Activated B cell treated with CpG ODN at 0.5 μM for 24 hours (primary cell): ENCODE results near the gene CCR9. TPM values are rescaled to one million over a fixed set of nuclear protein-coding genes. Genes with fewer than 3 reads are reported as not detected.

ENCODE experiments used
- ATAC-seq: fragments of 200-7000 bp; cut with Tn5 transposase; one replicate; pipeline ENCODE4 v1.10.0; 2021; ENCODE audit warnings: low read depth, mild to moderate bottlenecking, moderate library complexity
- CTCF ChIA-PET: fragments of 350-600 bp; sonication (Branson Sonifier 250); formaldehyde crosslinking; loops from one replicate; lab custom pipeline; 2021; ENCODE audit warnings: antibody characterized with exemption; lab: Charles Lee
- POLR2A ChIA-PET: fragments of 350-600 bp; sonication (Branson Sonifier 250); formaldehyde crosslinking; loops from one replicate; lab custom pipeline; 2021; ENCODE audit warnings: antibody characterized with exemption; lab: Charles Lee
- DNase-seq: peaks from one replicate; pipeline ENCODE4 v3.0.0; 2022
- H3K27ac Mint-ChIP-seq: one replicate; pipeline ENCODE4 v1.8.0; 2020; ENCODE audit warnings: mixed read lengths
- H3K27me3 Mint-ChIP-seq: one replicate; pipeline ENCODE4 v1.8.0; 2021; ENCODE audit warnings: mixed read lengths
- H3K36me3 Mint-ChIP-seq: one replicate; pipeline ENCODE4 v1.8.0; 2021; ENCODE audit warnings: low read depth, mixed read lengths
- H3K4me1 Mint-ChIP-seq: one replicate; pipeline ENCODE4 v1.8.0; 2021; ENCODE audit warnings: mixed read lengths
- H3K4me3 Mint-ChIP-seq: one replicate; pipeline ENCODE4 v1.8.0; 2020; ENCODE audit warnings: mild to moderate bottlenecking, mixed read lengths
- H3K9me3 Mint-ChIP-seq: one replicate; pipeline ENCODE4 v1.8.0; 2020; ENCODE audit warnings: mixed read lengths
- intact Hi-C: fragments of 100-400 bp; cut with micrococcal nuclease; formaldehyde crosslinking; loops from one replicate; pipeline ENCODE4 v1.15.1; 2024
- total RNA-seq: library from RNA; stranded (reverse); gene quantifications from 2 replicates; pipeline ENCODE4 v1.2.3, GENCODE V29; 2022
- TF ChIP-seq, protein P1 (sequence below): fragments of 200-600 bp; IDR thresholded peaks from one replicate; pipeline ENCODE4 v1.8.0; 2022; ENCODE audit warnings: antibody characterized with exemption, mild to moderate bottlenecking

Gene CCR9
- total RNA-seq, 1 donor from 2014 or later, result 0.84 TPM

- Mint-ChIP-seq H3K4me1 (peaks cover 47% of the 10 kb centered on the region), H3K27ac (no peak overlapping the region), H3K9me3 (no peaks in the 10 kb centered on the region), H3K27me3 (peaks cover 3% of the 10 kb centered on the region), H3K4me3 (no peak overlapping the region), H3K36me3 (no peaks in the 10 kb centered on the region)
- ChIA-PET CTCF (interaction anchor here (1.4 kb wide), 1 partner anchor 44 kb away, joined by 3 read pairs; no protein-coding TSS in a partner anchor), POLR2A (no interaction called here)
- intact Hi-C loops, result no loop called here
- TF ChIP-seq, protein P1, sequence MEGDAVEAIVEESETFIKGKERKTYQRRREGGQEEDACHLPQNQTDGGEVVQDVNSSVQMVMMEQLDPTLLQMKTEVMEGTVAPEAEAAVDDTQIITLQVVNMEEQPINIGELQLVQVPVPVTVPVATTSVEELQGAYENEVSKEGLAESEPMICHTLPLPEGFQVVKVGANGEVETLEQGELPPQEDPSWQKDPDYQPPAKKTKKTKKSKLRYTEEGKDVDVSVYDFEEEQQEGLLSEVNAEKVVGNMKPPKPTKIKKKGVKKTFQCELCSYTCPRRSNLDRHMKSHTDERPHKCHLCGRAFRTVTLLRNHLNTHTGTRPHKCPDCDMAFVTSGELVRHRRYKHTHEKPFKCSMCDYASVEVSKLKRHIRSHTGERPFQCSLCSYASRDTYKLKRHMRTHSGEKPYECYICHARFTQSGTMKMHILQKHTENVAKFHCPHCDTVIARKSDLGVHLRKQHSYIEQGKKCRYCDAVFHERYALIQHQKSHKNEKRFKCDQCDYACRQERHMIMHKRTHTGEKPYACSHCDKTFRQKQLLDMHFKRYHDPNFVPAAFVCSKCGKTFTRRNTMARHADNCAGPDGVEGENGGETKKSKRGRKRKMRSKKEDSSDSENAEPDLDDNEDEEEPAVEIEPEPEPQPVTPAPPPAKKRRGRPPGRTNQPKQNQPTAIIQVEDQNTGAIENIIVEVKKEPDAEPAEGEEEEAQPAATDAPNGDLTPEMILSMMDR, result no peak
- DNase-seq (no peak), ATAC-seq (no peak)
Measured at GRCh38 chr3:45887759-45888511, 1.6 kb downstream of the CCR9 start.

DNA sequence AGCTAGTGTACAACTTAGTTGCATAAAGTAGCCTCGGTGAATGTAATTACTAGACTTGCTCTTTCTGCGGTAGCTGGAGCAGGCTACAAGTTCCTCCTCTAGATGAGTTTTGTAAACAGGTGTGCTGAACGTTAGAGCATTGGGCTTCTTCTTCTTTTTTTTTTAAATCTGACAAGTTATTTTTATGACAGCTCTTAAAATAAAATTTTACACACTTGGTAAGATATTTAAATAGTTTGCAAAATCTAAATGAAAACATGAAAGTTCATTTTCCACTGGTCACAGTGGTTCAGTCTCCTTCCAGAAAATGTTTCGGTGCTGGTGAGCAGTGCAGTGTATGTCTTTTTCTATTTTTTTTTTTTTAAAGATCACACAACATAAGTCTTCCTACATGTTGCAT is 3.0 kb downstream of the CCR9 start:
- CTCF ChIA-PET, result interaction anchor here (1.4 kb wide), 1 partner anchor 46 kb away, joined by 3 read pairs; no protein-coding TSS in a partner anchor
- POLR2A ChIA-PET, result interaction anchor here (0.6 kb wide), 2 partner anchors 11 to 15 kb away, joined by 3 to 8 read pairs; no protein-coding TSS in a partner anchor
- H3K4me1 Mint-ChIP-seq, result peaks cover 61% of the 10 kb centered on the region

DNA sequence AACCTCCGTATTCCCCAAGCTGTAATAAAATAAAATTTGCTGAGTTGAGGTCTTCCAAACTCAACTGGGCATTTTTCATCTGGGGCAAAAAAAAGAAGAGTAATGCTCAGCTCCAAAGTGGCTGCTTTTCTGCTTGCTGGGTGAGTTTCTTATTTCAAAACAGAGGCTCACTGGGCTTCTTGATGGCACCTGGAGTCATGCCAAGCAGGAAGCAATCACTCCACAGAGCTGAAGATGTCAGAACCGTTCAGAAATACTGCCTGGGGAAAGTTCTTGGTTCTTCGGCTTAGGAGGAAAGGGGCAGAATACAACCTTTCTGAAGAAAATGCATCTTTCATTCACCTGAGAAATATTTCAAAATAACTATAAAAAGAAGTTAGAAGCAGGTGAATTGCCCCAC is 4.1 kb downstream of the CCR9 start:
- ChIA-PET POLR2A (no interaction called here), CTCF (no interaction called here)
- Mint-ChIP-seq H3K27me3 (no peaks in the 10 kb centered on the region), H3K4me1 (peaks cover 70% of the 10 kb centered on the region), H3K27ac (peak overlapping the region; percentile 54), H3K4me3 (peak overlapping the region; percentile 25), H3K9me3 (no peaks in the 10 kb centered on the region), H3K36me3 (no peaks in the 10 kb centered on the region)
- intact Hi-C loops, result loop anchor here (5.0 kb wide), 2 partner anchors 33 to 48 kb away; partner anchors contain the start of gene LZTFL1
- DNase-seq (no peak), ATAC-seq (no peak)
- TF ChIP-seq, protein P1, result no peak

More for the DNA sequence above, 3.0 kb downstream of the CCR9 start:
- H3K27me3 Mint-ChIP-seq, result peaks cover 3% of the 10 kb centered on the region
- no peaks in the 10 kb centered on the region for H3K9me3 Mint-ChIP-seq
- peak overlapping the region; percentile 26 for H3K27ac Mint-ChIP-seq
- H3K4me3 Mint-ChIP-seq, result peak overlapping the region; percentile 21
- TF ChIP-seq, protein P1, result no peak
- DNase-seq, result no peak
- no peaks in the 10 kb centered on the region for H3K36me3 Mint-ChIP-seq
- peak; percentile 55 for ATAC-seq
- intact Hi-C loops, result no loop called here

- H3K27me3 Mint-ChIP-seq, result no peaks in the 10 kb centered on the region
- ChIA-PET POLR2A (interaction anchor here (1.4 kb wide), 1 partner anchor 13 kb away, joined by 3 read pairs; no protein-coding TSS in a partner anchor), CTCF (no interaction called here)
- peak overlapping the region; percentile 65 for H3K27ac Mint-ChIP-seq
- no peak overlapping the region for H3K4me3 Mint-ChIP-seq
- intact Hi-C loops, result loop anchor here (5.0 kb wide), 2 partner anchors 35 to 50 kb away; partner anchors contain the start of gene LZTFL1
- no peaks in the 10 kb centered on the region for H3K36me3 Mint-ChIP-seq
- DNase-seq, result no peak
- H3K9me3 Mint-ChIP-seq, result no peaks in the 10 kb centered on the region
- ATAC-seq, result no peak
- peaks cover 70% of the 10 kb centered on the region for H3K4me1 Mint-ChIP-seq
- TF ChIP-seq, protein P1, result no peak
Measured at GRCh38 chr3:45892161-45892560, 5.8 kb downstream of the CCR9 start.

DNA sequence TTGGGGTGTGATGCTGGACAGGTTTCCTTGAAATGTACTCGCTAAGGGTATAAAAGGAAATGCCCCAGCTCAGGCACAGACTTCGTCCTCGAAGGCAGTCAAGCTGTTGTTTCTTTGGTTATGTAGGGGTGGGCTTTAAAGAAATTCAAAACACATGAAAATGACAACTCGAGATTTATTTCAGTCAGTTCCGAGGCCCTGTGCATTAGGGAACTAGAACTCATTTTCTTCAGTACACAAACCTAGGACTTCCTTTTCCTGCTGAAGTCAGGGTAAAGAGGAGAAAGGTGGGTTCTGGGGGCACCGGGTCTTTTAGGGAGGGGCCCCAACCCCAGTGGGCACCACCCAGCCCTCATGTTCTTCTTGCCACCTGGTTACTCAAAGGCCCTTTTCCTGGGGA is 7.7 kb downstream of the CCR9 start:
- peak; percentile 28 for ATAC-seq
- H3K36me3 Mint-ChIP-seq, result no peaks in the 10 kb centered on the region
- CTCF ChIA-PET, result no interaction called here
- H3K4me1 Mint-ChIP-seq, result peaks cover 57% of the 10 kb centered on the region
- H3K9me3 Mint-ChIP-seq, result no peaks in the 10 kb centered on the region
- H3K4me3 Mint-ChIP-seq, result no peak overlapping the region
- intact Hi-C loops, result loop anchor here (5.0 kb wide), 2 partner anchors 37 to 52 kb away; partner anchors contain the start of gene LZTFL1
- POLR2A ChIA-PET, result interaction anchor here (0.6 to 1.3 kb wide), 2 partner anchors 210 to 513 kb away, joined by 3 to 4 read pairs; partner anchors contain the start of genes CCR5AS and CCRL2
- peak overlapping the region; percentile 76 for H3K27ac Mint-ChIP-seq
- DNase-seq, result no peak
- TF ChIP-seq, protein P1, result no peak
- H3K27me3 Mint-ChIP-seq, result no peaks in the 10 kb centered on the region
